Measurements from ENCODE around the gene RABGAP1L. TPM values are rescaled to one million over a fixed set of nuclear protein-coding genes. Genes with fewer than 3 reads are reported as not detected.

RABGAP1L gene
- total RNA-seq, 1 donor from 2014 or later: 44.1 TPM

GRCh38 chr1:175033953-175034352, 874.6 kb downstream of the RABGAP1L start:
- no peak overlapping the region for H3K27ac Mint-ChIP-seq (ENCODE audit: unreplicated experiment)
- H3K4me1 Mint-ChIP-seq (ENCODE audit: low read depth, unreplicated experiment): peaks cover 6% of the 10 kb centered on the region
- no peaks in the 10 kb centered on the region for H3K36me3 Mint-ChIP-seq (ENCODE audit: unreplicated experiment)
- no peaks in the 10 kb centered on the region for H3K27me3 Mint-ChIP-seq (ENCODE audit: unreplicated experiment)
- H3K4me3 Mint-ChIP-seq (ENCODE audit: unreplicated experiment): no peak overlapping the region
- TF ChIP-seq CTCF (IDR thresholded peaks at IDR 0.05; ENCODE audit: partially characterized antibody, unreplicated experiment): no peak
- DNase-seq: no peak
- H3K9me3 Mint-ChIP-seq (ENCODE audit: unreplicated experiment): peaks cover 6% of the 10 kb centered on the region

- Mint-ChIP-seq H3K36me3 (ENCODE audit: unreplicated experiment) (no peaks in the 10 kb centered on the region), H3K4me3 (ENCODE audit: unreplicated experiment) (no peak overlapping the region), H3K27ac (ENCODE audit: unreplicated experiment) (no peak overlapping the region), H3K9me3 (ENCODE audit: unreplicated experiment) (peaks cover 4% of the 10 kb centered on the region), H3K4me1 (ENCODE audit: low read depth, unreplicated experiment) (peaks cover 3% of the 10 kb centered on the region), H3K27me3 (ENCODE audit: unreplicated experiment) (no peaks in the 10 kb centered on the region)
- no peak for TF ChIP-seq CTCF (IDR thresholded peaks at IDR 0.05; ENCODE audit: partially characterized antibody, unreplicated experiment)
- DNase-seq: no peak
These were observed 875.5 kb downstream of the RABGAP1L start for GRCh38 chr1:175034775-175035174.

- no peak overlapping the region for H3K4me3 Mint-ChIP-seq (ENCODE audit: unreplicated experiment)
- no peak overlapping the region for H3K27ac Mint-ChIP-seq (ENCODE audit: unreplicated experiment)
- DNase-seq: no peak
These were observed 876.5 kb downstream of the RABGAP1L start for GRCh38 chr1:175035865-175036264.

GRCh38 chr1:175036476-175036875, 877.2 kb downstream of the RABGAP1L start:
- H3K4me1 Mint-ChIP-seq (ENCODE audit: low read depth, unreplicated experiment): peaks cover 3% of the 10 kb centered on the region
- no peak for DNase-seq
- no peak overlapping the region for H3K27ac Mint-ChIP-seq (ENCODE audit: unreplicated experiment)
- no peak overlapping the region for H3K4me3 Mint-ChIP-seq (ENCODE audit: unreplicated experiment)
- peaks cover 2% of the 10 kb centered on the region for H3K9me3 Mint-ChIP-seq (ENCODE audit: unreplicated experiment)
- H3K36me3 Mint-ChIP-seq (ENCODE audit: unreplicated experiment): no peaks in the 10 kb centered on the region
- H3K27me3 Mint-ChIP-seq (ENCODE audit: unreplicated experiment): no peaks in the 10 kb centered on the region
- TF ChIP-seq CTCF (IDR thresholded peaks at IDR 0.05; ENCODE audit: partially characterized antibody, unreplicated experiment): no peak

More at GRCh38 chr1:175035865-175036264, 876.5 kb downstream of the RABGAP1L start:
- no peak for TF ChIP-seq CTCF (IDR thresholded peaks at IDR 0.05; ENCODE audit: partially characterized antibody, unreplicated experiment)
- Mint-ChIP-seq H3K4me1 (ENCODE audit: low read depth, unreplicated experiment) (peaks cover 3% of the 10 kb centered on the region), H3K27me3 (ENCODE audit: unreplicated experiment) (no peaks in the 10 kb centered on the region), H3K9me3 (ENCODE audit: unreplicated experiment) (peaks cover 2% of the 10 kb centered on the region), H3K36me3 (ENCODE audit: unreplicated experiment) (no peaks in the 10 kb centered on the region)

GRCh38 chr1:175037416-175037815, 878.1 kb downstream of the RABGAP1L start:
- Mint-ChIP-seq H3K4me1 (ENCODE audit: low read depth, unreplicated experiment) (peaks cover 3% of the 10 kb centered on the region), H3K4me3 (ENCODE audit: unreplicated experiment) (no peak overlapping the region), H3K27ac (ENCODE audit: unreplicated experiment) (no peak overlapping the region), H3K27me3 (ENCODE audit: unreplicated experiment) (no peaks in the 10 kb centered on the region), H3K9me3 (ENCODE audit: unreplicated experiment) (peaks cover 2% of the 10 kb centered on the region), H3K36me3 (ENCODE audit: unreplicated experiment) (no peaks in the 10 kb centered on the region)
- no peak for DNase-seq
- no peak for TF ChIP-seq CTCF (IDR thresholded peaks at IDR 0.05; ENCODE audit: partially characterized antibody, unreplicated experiment)

Measured in glutamatergic neuron (in vitro differentiated cells).